ENCODE measurements around the gene FNDC10. TPM values are rescaled to one million over a fixed set of nuclear protein-coding genes. Genes with fewer than 3 reads are reported as not detected.

The FNDC10 gene
- total RNA-seq, 1 donor from 2014 or later = 9.2 TPM

- no peak for TF ChIP-seq CTCF (IDR thresholded peaks at IDR 0.05; ENCODE audit: insufficient read depth, low read length, poor library complexity, severe bottlenecking)
- no peaks in the 10 kb centered on the region for H3K36me3 ChIP-seq (ENCODE audit: control insufficient read depth, insufficient read depth, low read length)
- no peak for DNase-seq (ENCODE audit: low read depth)
- H3K4me3 ChIP-seq (ENCODE audit: low read depth, low read length) = no peak overlapping the region
- no peaks in the 10 kb centered on the region for H3K27me3 ChIP-seq (ENCODE audit: control insufficient read depth, insufficient read depth, low read length)
These were observed 21.5 kb upstream of the FNDC10 start for GRCh38 chr1:1621173-1622009.

- Histone ChIP-seq H3K36me3 (ENCODE audit: control insufficient read depth, insufficient read depth, low read length) (no peaks in the 10 kb centered on the region), H3K27me3 (ENCODE audit: control insufficient read depth, insufficient read depth, low read length) (no peaks in the 10 kb centered on the region), H3K4me3 (ENCODE audit: low read depth, low read length) (no peak overlapping the region)
- no peak for DNase-seq (ENCODE audit: low read depth)
- no peak for TF ChIP-seq CTCF (IDR thresholded peaks at IDR 0.05; ENCODE audit: insufficient read depth, low read length, poor library complexity, severe bottlenecking)
These were observed 20.7 kb upstream of the FNDC10 start for GRCh38 chr1:1620433-1621139.

GRCh38 chr1:1619917-1620361 lies 20.0 kb upstream of the FNDC10 start:
- no peaks in the 10 kb centered on the region for H3K27me3 ChIP-seq (ENCODE audit: control insufficient read depth, insufficient read depth, low read length)
- no peaks in the 10 kb centered on the region for H3K36me3 ChIP-seq (ENCODE audit: control insufficient read depth, insufficient read depth, low read length)
- no peak for TF ChIP-seq CTCF (IDR thresholded peaks at IDR 0.05; ENCODE audit: insufficient read depth, low read length, poor library complexity, severe bottlenecking)
- H3K4me3 ChIP-seq (ENCODE audit: low read depth, low read length) = no peak overlapping the region
- DNase-seq (ENCODE audit: low read depth) = no peak

GRCh38 chr1:1618396-1619068 lies 18.6 kb upstream of the FNDC10 start:
- DNase-seq (ENCODE audit: low read depth) = no peak
- Histone ChIP-seq H3K4me3 (ENCODE audit: low read depth, low read length) (no peak overlapping the region), H3K27me3 (ENCODE audit: control insufficient read depth, insufficient read depth, low read length) (no peaks in the 10 kb centered on the region), H3K36me3 (ENCODE audit: control insufficient read depth, insufficient read depth, low read length) (no peaks in the 10 kb centered on the region)
- TF ChIP-seq CTCF (IDR thresholded peaks at IDR 0.05; ENCODE audit: insufficient read depth, low read length, poor library complexity, severe bottlenecking) = no peak

GRCh38 chr1:1617925-1618324 lies 18.0 kb upstream of the FNDC10 start:
- H3K36me3 ChIP-seq (ENCODE audit: control insufficient read depth, insufficient read depth, low read length) = no peaks in the 10 kb centered on the region
- H3K27me3 ChIP-seq (ENCODE audit: control insufficient read depth, insufficient read depth, low read length) = no peaks in the 10 kb centered on the region
- no peak overlapping the region for H3K4me3 ChIP-seq (ENCODE audit: low read depth, low read length)
- no peak for DNase-seq (ENCODE audit: low read depth)
- no peak for TF ChIP-seq CTCF (IDR thresholded peaks at IDR 0.05; ENCODE audit: insufficient read depth, low read length, poor library complexity, severe bottlenecking)
